ENCODE results near the gene INPP4A.

GRCh38 chr2:98506881-98507280 lies 62.2 kb downstream of the INPP4A start:
- TF ChIP-seq CTCF (CRISPR knock-in tag; IDR thresholded peaks at IDR 0.05) (no peak), ZNF775 (CRISPR knock-in tag; IDR thresholded peaks at IDR 0.05; ENCODE audit: borderline replicate concordance) (no peak), CEBPB (IDR thresholded peaks at IDR 0.05; ENCODE audit: borderline replicate concordance, low read depth, low read length) (no peak), ATF3 (CRISPR knock-in tag; IDR thresholded peaks at IDR 0.05) (no peak), TCF7L2 (IDR thresholded peaks at IDR 0.05; ENCODE audit: low read depth, low read length) (no peak), FIP1L1 (IDR thresholded peaks at IDR 0.05; ENCODE audit: borderline replicate concordance, insufficient read depth, low read depth, low read length) (no peak), ATF6 (CRISPR knock-in tag; conservative IDR thresholded peaks at IDR 0.05) (no peak), ZNF33B (CRISPR knock-in tag; IDR thresholded peaks at IDR 0.05) (no peak), ZBTB46 (CRISPR knock-in tag; IDR thresholded peaks at IDR 0.05; ENCODE audit: borderline replicate concordance) (no peak), HDAC1 (CRISPR knock-in tag; IDR thresholded peaks at IDR 0.05) (no peak)
